GM18861 (cell line): ENCODE measurements around the gene CLMN.
A peak's percentile ranks its signal among the peaks of the same experiment; 100 is the strongest.
"Not testable (repeated sequence)": the region's sequence is repeated elsewhere in the genome, so short reads cannot be mapped to it uniquely, and the experiment has no call there.

ENCODE experiments used
- ATAC-seq: cut with Tn5 transposase; IDR thresholded peaks from one replicate; pipeline ENCODE4 v1.9.1; 2021; ENCODE audit not compliant: unreplicated experiment

CLMN gene

DNA sequence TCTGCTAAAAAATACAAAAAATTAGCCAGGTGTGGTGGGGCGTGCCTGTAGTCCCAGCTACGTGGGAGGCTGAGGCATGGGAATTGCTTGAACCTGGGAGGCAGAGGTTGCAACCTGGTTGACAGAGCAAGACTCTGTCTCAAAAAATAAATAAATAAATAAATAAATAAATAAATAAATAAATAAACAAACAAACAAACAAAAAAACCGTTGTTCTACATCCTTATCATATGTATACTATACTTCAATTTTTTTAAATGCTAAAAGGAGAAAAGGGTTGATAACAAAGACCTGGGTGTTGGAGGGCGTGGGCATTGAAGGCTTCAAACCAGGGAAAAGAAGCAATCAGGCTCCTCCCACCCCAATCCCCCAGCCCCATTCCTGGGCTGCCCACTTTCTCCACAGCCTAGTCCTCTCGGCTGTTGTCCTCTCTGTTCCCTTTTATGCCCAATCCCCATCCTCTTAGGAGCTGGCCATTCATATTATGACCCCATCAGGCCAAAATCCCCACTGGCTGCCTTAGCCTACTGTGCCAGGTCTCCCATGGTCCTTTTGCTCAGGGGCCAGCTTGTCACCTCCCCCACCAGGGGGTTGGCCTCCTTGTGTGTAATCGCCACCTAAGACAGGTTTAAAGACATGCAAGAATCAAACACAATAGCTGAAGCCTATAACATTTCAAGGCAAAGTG lies 30.2 kb downstream of the CLMN start:
- no peak for ATAC-seq

DNA sequence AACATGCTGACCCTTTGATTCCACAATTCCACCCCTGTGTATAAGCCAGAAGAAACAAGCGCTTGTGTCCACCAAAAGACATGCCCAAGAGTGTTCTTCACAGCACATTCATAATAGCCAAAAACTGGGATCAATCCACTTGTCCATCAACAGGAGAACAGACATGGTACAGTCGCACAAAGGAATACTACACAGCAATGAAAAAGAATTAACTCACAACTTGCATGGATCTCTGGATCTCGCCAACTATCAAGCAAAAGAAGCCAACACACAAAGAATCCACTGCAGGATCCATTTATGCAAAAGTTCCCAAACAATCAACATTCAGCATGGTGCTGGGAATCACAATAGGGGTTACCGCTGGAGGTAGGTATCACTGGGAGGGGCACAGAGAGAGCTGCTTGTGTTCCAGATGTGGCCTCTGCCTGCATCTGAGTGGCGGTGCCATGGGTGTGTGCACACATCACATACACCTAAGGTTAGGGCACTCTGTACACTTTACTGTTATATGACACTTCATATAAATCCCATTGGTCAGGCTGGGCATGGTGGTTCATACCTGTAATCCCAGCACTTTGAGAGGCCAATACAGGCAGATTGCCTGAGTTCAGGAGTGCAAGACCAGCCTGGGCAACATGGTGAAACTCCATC lies 30.9 kb downstream of the CLMN start:
- no peak for ATAC-seq

DNA sequence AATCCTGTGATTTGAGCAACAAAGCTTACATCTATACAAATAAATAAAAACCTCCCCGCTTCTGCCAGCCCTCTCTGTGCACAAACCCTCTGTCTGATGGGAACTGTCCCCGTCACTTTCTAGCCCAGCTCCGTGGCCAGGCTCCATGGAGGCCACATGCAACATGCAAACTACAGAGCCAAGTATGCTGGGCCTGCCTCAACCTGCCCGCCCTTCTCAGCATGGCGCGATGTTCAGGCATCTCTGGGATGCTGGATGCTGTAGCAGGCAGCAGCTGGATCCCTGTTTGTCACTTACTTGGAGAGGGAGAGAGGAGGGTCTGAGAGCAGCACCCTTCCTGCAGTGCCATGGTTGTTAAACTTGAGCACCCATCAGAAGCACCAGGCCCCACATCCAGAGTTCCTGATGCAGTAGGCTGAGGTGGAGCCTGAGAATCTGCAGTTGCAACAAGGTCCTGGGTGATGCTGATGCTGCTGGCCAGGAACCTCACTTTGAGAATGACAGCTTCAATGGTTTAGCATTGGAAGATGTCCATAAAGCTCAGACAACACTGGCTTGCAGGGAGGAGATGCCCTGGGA lies 32.4 kb downstream of the CLMN start:
- ATAC-seq = no peak

GRCh38 chr14:95286645-95287044 lies 33.1 kb downstream of the CLMN start:
- no peak for ATAC-seq

DNA sequence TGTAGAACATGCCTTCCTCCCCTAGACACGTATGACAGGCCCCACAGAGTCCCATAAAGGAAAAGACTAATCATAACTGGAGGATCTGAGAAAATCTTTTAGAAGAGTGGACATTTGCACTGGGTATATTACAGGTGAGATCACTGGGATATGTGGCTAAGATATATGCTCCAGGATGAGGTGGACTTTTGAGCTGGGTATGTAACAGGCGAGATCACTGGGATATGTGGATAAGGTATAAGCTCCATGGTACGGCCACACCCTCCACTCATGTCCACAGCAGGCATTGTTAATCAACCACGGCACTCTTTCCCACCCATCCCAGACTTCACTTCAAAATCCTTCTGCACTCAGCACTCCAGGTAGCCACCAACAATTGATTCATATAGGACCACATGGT lies 34.1 kb downstream of the CLMN start:
- no peak for ATAC-seq

DNA sequence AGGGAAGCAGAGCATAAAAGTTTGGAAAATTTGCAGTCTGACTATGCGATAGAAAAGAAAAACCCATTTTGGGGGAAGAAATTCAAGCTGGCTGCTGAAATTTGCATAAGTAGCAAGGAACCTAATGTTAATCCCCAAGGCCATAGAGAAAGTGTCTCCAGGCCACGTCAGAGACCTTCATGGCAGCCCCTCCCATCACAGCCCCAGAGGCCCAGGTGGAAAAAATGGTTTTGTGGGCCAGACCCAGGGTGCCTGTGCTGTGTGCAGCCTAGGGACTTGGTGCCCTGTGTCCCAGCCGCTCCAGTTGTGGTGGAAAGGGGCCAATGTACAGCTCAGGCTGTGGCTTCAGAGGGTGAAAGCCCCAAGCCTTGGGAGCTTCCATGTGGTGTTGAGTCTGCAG lies 35.9 kb downstream of the CLMN start:
- not testable (repeated sequence) for ATAC-seq

DNA sequence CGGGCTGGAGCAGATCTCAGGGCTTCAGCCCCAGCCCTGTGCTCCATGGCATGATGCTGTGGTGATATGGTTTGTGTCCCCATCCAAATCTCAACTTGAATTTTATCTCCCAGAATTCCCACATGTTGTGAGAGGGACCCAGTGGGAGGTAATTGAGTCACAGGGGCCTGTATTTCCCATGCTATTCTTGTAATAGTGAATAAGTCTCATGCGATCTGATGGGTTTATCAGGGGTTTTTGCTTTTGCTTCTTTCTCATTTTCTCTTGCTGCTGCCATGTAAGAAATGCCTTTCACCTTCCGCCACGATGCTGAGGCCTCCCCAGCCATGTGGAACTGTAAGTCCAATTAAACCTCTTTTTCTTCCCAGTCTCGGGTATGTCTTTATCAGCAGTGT lies 36.7 kb downstream of the CLMN start:
- ATAC-seq = not testable (repeated sequence)

GRCh38 chr14:95282354-95282985 lies 37.2 kb downstream of the CLMN start:
- ATAC-seq = no peak

- no peak for ATAC-seq
Measured at GRCh38 chr14:95281560-95282176, 38.0 kb downstream of the CLMN start.

DNA sequence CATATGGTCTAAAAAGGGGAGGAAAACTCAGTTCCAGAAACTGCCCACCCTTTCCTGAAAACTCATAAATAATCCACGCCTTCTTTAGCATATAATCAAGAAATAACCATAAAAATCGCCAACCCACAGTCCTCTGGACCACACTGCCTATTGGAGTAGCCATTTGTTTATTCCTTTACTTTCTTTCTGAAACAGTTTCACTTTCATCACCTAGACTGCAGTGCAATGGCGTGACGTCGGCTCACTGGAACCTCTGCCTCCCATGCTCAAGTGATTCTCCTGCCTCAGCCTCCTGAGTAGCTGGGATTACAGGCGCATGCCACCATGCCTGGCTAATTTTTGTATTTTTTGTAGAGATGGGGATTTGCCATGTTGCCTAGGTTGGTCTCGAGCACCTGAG lies 44.2 kb downstream of the CLMN start:
- ATAC-seq = no peak

GRCh38 chr14:95274874-95275273 lies 44.8 kb downstream of the CLMN start:
- no peak for ATAC-seq

GRCh38 chr14:95274279-95274678 lies 45.4 kb downstream of the CLMN start:
- no peak for ATAC-seq

DNA sequence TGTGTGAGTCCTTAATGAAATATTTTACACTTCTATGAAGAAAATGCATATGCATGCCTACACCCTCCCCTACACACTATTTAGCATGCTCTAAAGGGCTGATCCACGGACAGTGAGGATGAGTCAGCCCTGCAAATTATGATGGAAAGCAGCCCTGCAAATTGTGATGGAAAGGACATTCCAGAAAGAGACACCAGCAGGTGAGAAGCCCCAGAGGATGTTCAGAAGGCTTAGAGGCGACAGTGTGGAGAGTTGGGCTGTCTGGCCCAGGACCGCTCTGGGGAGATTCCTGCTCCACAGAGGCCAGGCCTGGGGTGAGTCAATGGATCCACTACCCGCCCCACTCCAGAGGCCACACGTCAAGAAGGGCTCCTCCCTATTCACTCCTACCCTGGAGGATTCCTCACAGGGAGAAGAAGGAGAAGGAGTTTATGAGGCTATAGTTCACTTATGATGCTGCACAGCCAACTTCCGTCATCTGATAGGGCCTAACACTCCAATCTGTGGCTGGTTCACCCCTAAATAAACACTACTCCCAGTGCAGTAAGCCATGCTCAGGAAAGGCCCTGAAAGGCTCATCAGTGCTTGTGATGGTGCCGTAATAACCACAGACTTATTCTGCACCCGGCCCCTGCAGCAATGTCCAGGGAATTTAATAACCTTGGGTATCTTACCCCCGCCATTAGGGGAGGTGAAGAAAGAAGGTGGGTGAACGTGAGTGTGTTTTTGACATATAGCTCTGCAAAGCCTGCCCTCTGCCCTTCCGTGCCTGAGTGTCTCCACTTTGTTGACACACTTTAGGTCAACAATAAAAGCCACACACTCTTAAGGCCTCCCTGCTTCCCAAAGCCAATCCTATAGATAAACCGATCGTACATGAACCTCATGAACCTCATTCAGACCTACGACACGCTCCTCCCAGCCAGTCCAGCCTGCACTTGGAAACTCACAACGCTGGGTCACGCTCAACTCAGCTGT lies 46.4 kb downstream of the CLMN start:
- no peak for ATAC-seq

GRCh38 chr14:95272057-95272456 lies 47.7 kb downstream of the CLMN start:
- no peak for ATAC-seq

- peak; percentile 35 for ATAC-seq
Measured at GRCh38 chr14:95270203-95270602, 49.5 kb downstream of the CLMN start.

DNA sequence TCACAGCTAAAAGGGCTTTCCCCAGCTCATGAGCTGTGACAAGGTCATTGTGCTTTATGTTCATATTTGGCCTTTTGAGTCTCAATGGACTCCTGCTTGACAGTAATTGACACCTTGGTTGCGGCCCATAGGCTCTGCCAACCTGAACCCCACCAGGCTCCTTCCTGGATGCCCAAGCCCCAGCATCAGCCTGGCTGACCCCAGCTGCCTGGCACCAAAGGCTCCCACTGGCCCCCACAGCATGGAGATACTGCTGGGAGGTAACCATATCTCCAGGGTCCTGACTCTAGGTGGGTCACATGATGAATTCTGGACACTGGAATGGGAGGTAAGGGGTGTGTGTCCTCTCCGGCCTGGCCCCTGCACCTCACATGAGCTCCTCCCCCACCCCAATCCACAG lies 50.2 kb downstream of the CLMN start:
- no peak for ATAC-seq

DNA sequence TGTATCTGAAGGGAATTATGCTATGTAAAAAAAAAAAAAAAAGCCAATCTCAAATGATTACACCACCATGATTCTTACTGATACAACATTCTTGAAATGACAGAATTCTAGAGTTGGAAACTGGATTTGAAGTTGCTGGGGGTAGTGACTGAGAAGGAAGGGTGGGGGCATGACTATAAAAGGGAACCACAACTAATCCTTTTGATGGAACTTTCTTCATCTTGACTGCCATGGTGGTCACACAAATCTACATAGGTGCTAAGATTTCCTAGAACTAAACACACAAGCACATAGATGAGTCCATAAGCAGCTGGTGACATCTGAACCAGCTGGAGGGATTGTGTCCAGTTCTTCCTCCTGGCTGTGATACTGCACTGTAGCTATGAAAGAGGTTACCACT lies 51.4 kb downstream of the CLMN start:
- no peak for ATAC-seq

DNA sequence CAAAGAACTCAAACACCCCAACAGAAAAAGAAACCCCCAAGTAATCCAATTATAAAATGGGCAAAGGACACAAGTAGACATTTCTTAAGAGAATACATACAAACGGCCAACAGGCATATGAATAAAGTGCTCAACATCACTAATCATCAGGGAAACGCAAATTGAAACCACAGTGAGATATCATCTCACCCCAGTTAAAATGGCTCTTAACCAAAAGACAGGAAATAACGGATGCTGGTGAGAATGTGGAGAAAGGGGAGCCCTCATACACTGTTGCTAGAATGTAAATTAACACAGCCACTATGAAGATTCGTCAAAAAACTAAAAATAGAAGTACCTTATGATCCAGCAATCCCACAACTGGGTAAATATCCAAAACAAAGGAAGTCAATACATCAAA lies 52.4 kb downstream of the CLMN start:
- ATAC-seq = no peak

DNA sequence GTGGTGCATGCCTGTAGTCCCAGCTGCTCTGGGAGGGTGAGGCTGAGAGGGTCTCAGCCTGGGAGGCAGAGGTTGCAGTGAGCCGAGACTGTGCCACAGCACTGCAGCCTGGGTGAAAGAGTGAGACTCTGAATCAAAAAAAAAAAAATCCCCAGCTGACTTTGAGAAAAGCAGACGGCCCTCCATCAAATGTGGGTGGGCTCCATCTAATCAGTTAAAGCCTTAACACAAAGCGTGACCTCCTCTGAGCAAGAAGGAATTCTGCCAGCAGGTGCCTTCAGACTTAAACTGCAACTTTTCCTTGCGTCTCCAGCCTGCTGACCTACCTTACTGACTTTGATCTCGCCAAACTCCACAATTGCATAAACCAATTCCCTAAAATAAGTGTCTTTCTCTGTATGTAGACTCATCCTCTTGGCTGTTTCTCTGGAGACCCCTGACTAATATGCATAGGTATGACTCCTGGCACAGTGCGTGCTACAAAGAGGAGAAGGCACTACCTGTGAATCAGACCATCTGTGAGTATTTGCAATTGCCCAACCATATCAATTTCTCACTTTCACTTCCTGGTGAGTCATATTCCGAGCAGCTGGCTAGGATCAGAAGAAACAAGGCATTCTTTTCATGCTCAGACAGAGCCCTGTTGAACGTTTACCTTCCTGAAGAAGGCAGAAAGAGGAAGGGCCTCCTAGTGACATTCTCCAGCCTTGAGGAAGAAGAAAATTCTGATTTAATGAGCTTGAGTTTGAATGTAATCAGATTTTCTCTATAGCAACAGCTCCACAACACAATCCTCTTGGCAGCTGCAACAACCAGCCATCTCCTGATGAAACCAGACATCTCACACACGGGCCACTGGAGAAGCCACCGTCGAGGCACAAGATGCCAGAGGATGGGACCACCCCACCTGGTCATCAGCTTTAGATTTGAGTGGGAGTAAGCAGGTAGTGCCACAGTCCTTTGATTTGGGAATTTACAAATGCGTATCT lies 54.3 kb downstream of the CLMN start:
- peak; percentile 88 for ATAC-seq
